Fibroblast of skin of right biceps (primary cell): ENCODE results near the gene WDSUB1.

Experiments used
- DNase-seq: peaks from one replicate; pipeline ENCODE4 v3.0.0-alpha.2; 2013

The WDSUB1 gene

DNA sequence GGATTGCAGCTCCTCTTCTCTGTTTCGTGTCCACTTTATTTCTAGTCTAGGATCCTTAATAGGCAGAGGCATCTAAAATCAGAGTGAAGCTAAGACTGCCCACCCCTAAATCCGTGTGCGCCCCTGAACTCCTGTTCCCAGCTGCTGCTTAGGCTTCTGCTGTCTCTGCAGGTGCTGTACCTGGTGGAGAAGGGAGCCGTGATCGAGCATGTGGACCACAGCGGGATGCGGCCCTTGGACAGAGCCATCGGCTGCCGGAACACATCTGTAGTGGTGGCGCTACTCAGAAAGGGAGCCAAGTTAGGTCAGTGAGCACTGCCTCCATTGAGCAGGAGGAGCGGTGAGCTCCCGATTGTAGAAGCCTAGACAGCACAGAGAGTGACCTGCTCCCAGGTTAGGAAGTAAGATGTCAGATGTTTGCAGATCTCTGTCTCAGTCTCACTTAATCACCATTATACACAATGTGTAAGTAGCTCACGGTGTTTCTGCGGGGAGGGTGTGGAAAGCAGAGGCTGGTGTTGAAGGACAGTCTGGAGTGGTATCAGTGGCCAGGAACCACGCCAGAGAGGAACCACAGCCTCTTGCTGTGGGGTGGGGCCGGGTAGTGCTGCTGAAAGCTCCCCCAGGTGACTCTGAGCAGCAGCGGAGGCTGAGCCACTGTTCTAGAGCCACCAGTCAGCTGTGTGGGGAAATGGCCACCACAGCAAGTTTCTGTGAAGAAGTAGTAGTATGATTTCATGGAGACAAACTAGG is 62.3 kb downstream of the WDSUB1 start:
- DNase-seq: no peak

DNA sequence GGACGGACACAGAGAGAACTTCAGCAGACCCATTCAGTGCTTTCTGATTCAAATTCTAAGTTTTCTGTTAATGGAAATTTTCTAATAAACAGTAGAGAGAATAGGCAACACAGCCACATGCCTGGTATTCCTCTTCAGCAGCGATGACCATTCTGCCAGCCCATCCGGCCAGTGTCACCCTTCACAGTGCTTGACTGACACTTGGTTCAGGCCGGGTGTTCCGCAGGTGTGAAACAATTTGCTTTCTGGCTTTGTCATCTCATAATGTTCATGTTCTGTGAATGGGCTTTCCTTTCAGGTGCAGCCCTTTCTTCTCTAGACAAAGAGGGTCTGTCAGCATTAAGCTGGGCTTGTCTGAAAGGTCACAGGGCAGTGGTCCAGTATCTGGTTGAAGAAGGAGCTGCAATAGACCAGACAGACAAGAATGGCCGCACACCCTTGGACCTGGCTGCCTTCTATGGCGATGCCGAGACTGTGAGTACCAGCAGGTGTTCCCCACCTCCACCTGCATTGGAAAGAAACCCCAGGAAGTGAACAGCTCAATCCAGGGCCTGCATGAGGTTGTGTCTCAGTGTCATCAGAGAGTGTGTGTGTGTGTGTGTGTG is 67.0 kb downstream of the WDSUB1 start:
- no peak for DNase-seq

DNA sequence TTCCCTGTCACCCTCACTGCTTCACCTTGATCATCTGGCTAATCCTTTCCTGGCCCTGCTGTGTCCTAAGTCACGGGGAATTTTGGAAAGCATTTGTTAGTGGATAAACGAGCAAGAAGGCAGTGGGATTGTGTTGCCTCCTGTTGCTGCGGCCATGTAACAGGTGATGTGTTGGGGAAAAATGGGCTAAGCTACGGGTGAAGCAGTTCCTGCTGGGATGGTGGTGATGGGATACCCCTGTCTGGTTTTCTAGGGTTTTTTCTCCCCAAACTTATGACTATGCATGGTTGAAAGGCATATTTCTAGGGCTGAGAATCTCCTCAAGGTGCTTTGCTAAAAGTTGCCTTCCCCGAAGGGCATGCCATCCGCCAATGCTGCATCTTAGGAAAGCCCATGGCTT is 68.1 kb downstream of the WDSUB1 start:
- no peak for DNase-seq

DNA sequence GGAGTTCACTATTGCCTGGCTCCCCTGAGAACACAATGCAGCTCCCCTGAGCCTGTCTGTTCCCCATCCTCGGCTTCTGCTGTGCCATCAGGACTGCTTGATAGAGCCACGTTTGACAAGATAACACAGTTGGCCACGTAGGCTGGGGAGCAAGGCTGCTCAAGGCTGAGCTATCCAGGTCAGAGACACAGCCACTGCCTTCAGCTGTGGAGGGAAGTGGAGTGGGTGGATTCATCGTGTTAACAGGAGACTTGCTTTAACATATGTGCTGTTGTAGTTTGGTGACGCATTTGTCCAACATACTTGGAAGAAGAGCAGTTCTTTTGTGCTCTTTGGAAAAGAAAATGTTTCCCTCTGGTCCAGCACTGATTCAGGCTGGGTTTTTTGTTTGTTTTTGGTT is 68.8 kb downstream of the WDSUB1 start:
- DNase-seq: no peak

DNA sequence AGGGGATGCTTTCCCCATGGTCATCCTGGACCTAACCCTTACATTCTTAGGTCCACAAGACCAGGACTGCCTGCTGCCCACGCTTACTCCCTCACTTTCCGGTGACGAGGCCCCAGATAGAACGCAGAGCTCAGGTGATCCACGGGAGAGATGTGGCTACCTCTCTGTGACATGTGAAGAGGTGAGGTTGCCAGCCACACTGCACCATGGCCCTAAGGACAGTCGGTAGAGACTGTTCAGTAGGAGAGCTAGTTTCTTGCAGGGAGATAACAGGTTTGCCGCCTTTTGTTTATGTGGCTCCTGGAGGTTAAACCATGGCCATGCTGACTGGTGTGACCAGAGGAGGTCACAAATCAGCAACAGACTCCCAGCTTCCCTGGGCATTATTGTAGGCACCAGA is 71.4 kb downstream of the WDSUB1 start:
- DNase-seq: no peak

DNA sequence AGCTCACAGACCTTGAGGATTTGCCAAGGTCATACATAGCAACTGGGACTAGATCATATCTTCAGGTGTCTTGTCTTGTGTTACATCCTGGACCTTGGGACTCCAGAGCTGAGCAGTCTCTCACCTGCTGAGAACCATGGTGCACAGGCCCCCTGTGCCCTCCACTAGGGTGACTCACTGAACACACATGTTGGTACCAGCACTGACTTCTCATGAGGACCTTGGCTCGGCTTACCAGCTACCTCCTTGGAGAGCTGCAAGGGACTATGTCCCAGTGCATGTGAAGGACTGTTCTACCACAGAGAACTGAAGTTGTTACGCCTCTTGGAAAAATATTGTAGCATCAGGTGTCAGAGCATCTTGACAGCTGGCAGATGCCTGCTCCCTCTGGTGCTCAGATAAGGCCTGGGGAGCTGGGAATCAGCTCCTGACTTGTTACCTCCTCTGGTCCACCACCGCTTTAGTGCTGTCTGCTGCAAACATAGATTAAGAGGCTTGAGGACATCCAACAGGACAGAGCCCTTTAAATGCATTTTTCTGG is 72.1 kb downstream of the WDSUB1 start:
- no peak for DNase-seq

DNA sequence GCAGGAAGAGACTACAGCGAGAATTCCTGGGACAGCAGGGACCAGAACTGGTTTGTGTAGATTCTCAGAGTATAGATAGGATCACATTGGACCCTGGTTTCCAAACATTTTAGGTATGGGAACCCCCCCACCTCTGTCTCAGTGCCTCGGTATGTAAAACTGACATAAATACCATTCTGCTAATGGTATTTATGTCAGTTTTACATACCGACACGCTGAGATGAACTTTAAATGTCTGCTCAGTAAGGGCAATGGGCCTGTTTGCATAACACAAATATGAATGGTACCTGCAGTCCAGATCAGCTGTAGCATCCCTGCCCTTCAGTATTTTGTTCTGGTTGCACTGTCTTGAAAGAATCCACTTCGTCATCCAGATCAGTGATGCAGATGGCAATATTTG is 73.2 kb downstream of the WDSUB1 start:
- peak; percentile 24 for DNase-seq

DNA sequence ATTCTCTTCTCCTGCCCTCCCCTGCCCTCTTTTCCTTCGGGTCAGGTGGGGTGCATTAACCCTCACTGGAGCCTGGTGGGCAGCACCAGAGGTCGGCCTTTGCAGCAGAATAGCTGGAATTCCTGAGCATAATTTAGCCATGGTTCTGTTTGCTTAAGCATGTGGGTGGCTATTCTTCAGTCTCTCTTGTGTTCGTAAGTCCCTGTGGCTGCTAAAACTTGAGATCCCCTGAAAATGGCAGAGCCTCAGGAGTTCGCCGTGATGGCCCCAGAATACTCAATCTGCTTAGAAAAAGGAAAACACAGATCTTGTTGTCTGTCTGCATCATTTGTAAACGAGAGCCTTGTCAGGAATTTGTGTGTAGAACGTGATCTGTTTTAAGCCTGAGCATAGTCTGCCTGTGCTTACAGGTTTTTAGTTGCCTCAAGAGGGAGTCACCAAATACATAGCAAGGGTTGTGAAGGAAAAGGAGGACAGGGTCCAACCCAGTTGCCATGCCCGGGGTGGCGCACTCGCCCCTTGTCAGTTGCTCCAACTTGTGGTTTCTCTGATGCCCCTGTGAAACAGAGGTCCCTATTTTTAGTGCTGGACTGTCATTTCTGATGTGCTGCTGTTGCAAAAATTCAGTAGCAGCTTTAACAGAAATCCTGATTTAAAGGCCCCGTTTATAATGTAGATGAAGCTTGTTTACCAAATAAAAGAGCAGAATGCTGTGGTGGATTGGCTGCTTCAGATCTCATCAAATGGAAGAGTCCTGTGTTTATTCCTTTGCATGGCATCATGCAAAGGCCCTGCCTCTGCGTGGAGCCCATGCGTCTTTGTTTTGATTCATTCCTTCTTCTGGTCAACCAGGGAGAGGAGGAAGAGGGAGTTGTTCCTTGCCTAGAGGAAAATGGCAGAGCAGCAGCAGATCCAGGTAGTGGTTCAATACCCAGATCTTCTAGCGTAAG is 74.8 kb downstream of the WDSUB1 start:
- DNase-seq: no peak

DNA sequence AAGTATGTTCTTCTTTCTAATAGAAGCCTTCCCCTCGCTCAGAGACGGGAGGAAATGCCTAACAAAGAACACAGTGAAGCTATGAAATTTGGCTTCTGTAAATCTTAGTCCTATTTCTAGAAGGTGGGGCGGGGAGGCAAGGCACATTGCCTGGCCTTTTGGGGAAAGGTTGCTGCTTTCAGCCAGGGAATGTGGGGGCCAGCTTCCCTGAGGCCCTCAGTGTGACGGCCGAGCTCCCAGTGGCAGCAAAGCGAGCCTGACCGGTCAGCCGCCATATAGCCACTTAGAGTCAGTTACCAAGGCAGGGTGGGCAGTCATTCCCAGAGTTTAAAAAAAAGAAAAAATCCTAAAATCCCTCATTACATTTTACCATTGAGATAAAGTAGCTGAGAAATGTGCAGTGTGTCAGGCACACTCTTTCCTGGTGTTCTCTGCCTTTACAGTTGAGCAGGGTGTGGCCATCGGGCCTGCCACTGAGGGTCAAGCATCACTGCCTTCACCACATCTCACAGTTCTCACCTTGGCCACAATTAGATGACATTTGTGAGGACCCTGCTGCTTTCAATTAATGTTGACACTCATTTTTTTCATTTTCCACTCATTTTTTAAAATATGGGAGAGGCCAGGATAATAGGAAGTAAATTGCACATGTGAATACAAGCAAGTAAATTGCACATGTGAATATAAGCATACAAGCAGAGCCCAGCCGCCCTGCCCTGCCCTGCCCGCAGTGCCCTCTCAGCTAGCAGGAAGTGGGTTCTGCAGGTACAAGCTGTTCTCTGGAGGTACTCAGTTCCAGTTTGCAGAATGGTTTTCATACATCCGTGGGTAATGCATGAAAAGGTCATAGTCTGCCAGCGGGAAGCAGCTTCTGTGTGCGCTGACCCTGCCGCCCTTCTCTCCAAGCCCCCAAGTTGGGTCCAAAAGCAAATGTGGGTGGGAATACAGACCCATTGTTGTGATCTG is 76.9 kb downstream of the WDSUB1 start:
- no peak for DNase-seq

DNA sequence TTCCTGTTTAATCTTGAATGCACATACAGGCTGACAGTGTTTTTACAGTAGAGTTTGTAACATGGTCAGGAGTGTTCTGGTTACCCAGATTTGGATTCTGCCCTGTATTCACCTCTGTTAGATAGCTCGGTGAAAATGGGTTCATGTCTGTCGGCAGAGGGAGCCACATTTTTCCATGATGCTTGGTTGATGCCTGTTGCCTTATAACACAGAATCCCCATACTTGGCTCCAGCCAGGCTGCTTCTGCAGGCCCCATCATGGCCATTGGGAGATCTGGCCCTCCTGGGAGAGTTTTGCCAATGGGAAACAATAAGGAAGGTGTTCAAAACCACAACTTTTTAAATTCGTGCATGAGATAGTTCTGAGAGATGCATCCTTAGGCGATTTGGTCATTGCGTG is 78.1 kb downstream of the WDSUB1 start:
- DNase-seq: no peak

DNA sequence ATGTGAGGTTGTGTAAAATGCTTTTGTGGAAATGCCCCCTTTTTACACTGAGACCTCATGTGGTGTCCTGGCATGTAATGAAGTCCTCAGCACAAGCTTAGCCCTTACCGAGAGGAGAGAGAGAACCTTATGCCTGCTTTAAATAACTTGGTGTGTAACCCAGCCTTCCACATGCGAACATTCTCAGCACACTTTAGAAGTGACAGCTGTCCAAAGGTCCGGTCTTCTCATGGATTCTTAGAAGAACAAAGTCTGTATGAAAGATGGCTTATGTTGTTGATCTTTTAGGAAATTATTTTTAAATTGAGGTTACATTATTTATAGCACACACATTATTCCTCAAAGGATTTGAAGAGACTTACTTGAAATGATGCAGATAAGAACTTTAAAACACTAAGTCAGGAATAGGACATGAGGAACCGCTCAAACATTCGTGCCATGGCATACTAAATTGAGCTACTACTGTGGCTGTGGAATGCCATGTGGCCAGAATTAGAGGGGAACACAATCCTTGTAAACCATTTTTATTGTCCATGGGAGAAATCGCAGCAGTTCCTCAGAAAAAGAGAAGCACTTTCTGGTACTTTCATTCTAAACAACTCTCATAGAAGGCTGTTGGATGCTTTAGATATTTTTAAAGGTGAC is 79.6 kb downstream of the WDSUB1 start:
- DNase-seq: no peak

DNA sequence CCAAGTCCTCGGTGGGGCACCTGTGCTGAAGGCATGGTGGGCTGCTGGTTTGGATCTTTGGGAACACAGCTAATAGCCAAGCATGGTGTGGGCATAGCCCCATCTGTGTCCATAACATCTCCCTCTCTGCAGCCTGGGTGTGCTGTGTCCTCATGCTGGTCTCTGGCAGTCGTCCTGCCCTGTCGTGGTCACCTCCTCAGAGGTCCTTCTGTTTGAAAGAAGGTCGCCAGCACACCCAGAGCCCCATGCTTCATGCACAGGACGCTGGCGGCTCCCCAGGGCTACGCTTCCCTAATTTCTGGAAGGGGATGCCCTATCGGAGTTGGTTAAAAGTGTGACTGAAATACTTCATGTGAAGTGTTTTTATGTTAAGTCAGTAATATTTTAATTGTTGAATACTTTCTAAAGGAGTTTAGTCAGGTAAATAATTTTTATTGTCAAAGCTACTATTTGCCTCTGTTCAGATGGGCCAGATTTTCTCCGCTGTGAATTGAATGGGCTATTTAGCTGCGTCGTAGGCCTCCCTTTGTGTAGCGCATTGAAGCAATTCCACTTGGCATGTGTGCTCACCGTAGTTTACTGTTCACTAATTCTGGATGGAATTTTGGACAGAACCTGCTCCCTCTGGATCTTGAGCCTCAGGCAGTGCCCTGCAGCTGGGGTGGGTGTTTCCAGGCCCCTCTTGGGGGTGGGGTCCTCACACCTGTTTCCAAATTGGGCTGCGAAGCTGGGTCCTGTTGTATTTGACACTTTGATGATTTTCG is 81.9 kb downstream of the WDSUB1 start:
- no peak for DNase-seq

DNA sequence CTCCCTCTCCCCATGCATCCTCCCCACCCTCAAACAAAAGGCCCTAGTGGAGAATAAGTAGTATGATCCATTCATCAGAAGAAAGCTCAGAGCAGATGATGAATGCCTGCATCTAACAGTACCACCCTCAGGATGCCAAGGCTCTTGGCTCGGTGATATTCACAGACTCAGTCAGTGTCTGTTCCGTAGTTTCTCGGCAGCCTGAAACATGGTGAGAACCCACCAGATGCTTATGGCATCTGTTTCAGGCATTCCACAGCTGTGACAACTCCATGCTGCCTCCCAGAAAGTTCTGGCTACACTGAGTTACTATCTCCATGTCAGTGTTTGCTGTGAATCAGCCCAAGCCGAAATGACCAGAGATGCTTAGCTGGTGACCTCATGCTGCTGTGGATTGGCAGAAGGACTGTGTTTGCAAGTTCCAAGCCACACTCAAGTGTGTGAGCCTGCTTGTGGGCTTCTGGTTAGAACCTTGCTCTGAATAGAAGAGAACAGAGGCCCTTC is 83.9 kb downstream of the WDSUB1 start:
- peak; percentile 99 for DNase-seq

DNA sequence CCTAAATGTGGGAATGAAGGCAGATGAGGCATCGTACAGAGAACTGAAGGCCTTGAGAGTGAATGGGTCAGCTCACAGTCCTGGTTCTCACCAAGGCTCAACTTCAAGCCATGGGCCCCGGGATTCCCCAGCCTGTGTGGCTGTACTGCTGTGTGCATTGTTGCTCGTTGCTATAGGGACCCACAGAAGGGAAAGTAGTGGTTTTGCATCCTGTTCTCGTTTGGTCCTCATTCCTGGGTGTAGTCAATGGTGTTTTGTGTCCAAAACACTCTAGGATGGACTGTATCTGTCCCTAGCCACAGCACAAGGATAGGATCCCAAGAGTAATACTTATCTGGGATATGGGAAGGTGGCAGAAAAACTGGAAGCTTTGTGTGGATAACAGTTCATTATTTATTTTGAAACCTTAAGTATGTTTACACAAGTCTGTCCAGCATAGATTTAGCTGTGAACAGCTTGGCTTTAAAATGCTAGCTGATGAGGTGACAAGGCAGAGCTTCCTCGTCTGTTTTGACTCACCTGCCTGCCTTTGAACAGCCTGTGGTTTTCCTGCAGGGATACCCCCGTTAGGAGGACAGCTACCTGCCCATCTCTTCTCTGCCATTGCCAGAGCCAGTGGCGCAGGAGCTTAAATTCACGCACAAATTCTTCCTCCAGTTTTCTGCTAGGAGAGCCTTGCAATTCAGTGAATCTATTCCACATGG is 85.0 kb downstream of the WDSUB1 start:
- no peak for DNase-seq

DNA sequence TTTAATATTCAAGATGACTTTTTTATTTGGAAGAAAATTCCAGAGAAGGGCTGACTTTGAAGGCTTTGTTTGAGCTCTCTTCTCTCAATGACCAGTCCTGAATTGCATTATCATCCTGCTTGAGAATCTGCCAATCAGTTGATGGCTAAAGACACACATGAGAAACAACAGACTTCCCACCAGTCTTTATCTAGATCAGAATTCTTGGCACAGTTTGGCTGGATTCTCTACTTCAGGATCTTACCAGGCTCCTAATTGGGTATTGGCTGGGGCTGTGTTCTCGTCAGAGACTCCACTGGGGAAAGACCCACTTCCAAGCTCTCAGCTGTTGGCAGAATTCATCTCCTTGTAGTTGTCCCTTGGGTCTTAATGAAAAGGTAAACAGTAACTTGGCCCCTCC is 86.0 kb downstream of the WDSUB1 start:
- DNase-seq: peak; percentile 32

DNA sequence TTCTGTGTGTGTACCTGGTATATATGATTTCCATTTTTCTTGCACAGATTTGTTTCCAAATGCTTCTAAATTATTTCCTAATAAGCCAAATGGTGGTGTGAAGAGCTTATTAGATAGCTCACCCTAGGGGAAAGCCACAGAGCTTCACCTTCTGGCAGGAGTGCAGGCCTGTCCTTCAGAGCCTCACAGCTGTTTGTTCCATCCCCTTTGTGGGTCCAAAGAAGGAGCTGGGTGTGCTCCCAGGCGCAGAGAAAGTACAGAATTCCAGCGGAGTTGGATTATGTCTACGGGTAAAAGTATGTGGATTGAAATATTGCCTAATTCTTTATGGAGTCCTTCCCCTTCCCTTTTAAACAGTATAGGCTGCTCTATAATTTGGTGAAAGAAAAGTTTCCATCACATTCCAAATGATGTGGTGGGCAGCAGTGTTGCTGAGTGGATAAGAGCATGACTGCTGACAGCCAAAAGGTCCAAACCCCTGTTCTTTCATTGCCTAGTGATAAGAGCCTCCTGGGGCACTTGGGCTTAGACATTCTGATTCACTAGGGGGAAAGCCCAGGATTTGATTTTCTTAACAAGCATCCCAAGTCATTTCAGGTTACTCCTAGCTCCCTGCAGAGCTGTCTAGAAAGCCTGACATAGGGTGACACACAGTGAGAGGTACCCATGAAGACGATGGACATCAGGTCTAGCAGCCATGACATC is 86.6 kb downstream of the WDSUB1 start:
- peak; percentile 39 for DNase-seq

DNA sequence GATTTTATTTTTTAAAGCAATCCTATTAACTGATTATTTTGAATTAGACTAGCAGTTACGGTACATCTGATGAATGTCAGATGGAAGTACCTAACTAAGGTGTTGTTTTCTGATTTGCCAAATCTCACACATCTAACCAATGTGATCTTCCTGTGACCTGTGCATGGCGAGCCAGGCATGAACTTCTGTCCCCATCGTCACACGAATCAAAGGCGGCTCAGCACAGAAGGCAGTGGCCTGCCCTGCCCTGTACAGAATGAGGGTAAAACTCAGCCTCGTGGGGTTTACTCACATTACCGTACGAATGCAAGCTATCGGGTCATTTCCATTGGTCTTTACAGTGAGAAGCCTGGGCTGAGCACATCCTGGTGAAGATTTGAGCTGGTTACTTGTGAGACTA is 87.3 kb downstream of the WDSUB1 start:
- DNase-seq: no peak

DNA sequence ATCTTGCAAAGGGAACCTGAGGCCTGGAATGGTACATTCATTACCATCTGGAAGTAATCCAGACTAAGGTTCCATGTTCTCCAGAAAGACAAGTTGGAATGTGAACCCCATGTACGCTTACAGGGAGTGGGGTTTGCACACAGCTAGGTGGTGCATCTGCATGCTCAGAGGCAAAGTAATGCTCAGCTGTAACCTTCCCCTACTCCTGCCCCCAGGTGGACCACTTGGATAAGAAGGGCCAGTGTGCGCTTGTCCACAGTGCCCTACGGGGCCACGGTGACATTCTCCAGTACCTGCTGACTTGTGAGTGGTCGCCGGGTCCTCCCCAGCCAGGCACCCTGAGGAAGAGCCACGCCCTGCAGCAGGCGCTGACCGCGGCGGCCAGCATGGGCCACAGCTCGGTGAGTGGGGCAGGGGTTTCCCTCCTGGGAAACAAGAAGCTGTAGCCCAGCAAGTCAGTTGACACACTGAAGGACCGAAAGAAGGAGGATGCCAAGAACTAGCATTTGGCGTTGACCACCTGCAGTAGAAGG is 90.0 kb downstream of the WDSUB1 start:
- DNase-seq: no peak

DNA sequence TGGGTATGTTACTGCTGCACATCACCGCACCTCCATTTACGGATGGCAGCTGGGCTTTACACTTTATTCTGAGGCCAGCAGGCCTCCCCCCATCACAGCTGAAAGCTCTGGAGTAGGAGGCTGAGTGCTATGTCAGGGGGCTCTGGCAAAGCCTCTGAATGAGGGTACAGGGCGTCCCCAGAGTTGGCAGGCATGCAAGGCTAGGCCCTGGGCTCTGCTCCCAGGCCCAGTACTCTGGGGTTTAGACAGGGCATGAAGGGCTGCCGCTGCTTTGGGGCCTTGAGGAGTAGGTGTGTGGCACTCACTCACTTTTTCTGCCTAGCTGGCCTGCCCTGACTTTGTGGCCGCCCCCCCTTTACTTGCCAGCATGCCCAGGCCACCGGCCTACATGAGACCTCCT is 90.8 kb downstream of the WDSUB1 start:
- DNase-seq: no peak
